ENCODE results near the gene DRAP1. TPM values are rescaled to one million over a fixed set of nuclear protein-coding genes. Genes with fewer than 3 reads are reported as not detected.
"Not testable (repeated sequence)": the region's sequence is repeated elsewhere in the genome, so short reads cannot be mapped to it uniquely, and the experiment has no call there.

DRAP1 gene
- total RNA-seq, 1 donor from 2014 or later, result 160 TPM

- intact Hi-C loops (cut with micrococcal nuclease), result no loop called here
These were observed 3.3 kb downstream of the DRAP1 start for GRCh38 chr11:65922565-65922964.

- intact Hi-C loops (cut with micrococcal nuclease), result no loop called here
These were observed 6.2 kb downstream of the DRAP1 start for GRCh38 chr11:65925397-65925796.

GRCh38 chr11:65927904-65928397, 8.7 kb downstream of the DRAP1 start:
- intact Hi-C loops (cut with micrococcal nuclease), result loop anchor here (1.0 to 2.0 kb wide), 7 partner anchors 9 to 384 kb away; partner anchors contain the start of genes C11orf68, CCDC85B, CFL1 and DRAP1

- intact Hi-C loops (cut with micrococcal nuclease), result loop anchor here (1.0 to 2.0 kb wide), 7 partner anchors 9 to 384 kb away; partner anchors contain the start of genes C11orf68, CCDC85B, CFL1 and DRAP1
These were observed 9.4 kb downstream of the DRAP1 start for GRCh38 chr11:65928667-65929066.

- intact Hi-C loops (cut with micrococcal nuclease), result loop anchor here (5.0 kb wide), 1 partner anchor 1250 kb away; no protein-coding TSS in a partner anchor
These were observed 12.7 kb downstream of the DRAP1 start for GRCh38 chr11:65931773-65932557.

GRCh38 chr11:65932558-65932919, 13.3 kb downstream of the DRAP1 start:
- intact Hi-C loops (cut with micrococcal nuclease), result loop anchor here (5.0 kb wide), 1 partner anchor 1250 kb away; no protein-coding TSS in a partner anchor

GRCh38 chr11:65934014-65934413, 14.8 kb downstream of the DRAP1 start:
- intact Hi-C loops (cut with micrococcal nuclease), result loop anchor here (5.0 kb wide), 1 partner anchor 1248 kb away; no protein-coding TSS in a partner anchor

- intact Hi-C loops (cut with micrococcal nuclease), result no loop called here
These were observed 18.5 kb downstream of the DRAP1 start for GRCh38 chr11:65937766-65938165.

- intact Hi-C loops (cut with micrococcal nuclease), result no loop called here
These were observed 22.6 kb downstream of the DRAP1 start for GRCh38 chr11:65941720-65942310.

- intact Hi-C loops (cut with micrococcal nuclease), result no loop called here
These were observed 23.3 kb downstream of the DRAP1 start for GRCh38 chr11:65942531-65942930.

- intact Hi-C loops (cut with micrococcal nuclease), result no loop called here
These were observed 25.0 kb downstream of the DRAP1 start for GRCh38 chr11:65944191-65944590.

- intact Hi-C loops (cut with micrococcal nuclease), result no loop called here
These were observed 25.5 kb downstream of the DRAP1 start for GRCh38 chr11:65944767-65945166.

- intact Hi-C loops (cut with micrococcal nuclease), result no loop called here
These were observed 26.2 kb downstream of the DRAP1 start, which contains the start of gene TSGA10IP for GRCh38 chr11:65945430-65945911. Gene TSGA10IP, plus strand, starts transcription at chr11:65945480. Its CDS starts 196 bp downstream, at chr11:65945676.

- intact Hi-C loops (cut with micrococcal nuclease), result no loop called here
These were observed 26.8 kb downstream of the DRAP1 start for GRCh38 chr11:65945941-65946558.

- intact Hi-C loops (cut with micrococcal nuclease), result no loop called here
These were observed 27.4 kb downstream of the DRAP1 start for GRCh38 chr11:65946655-65947054.

- intact Hi-C loops (cut with micrococcal nuclease), result no loop called here
These were observed 27.9 kb downstream of the DRAP1 start for GRCh38 chr11:65947133-65947532.

- intact Hi-C loops (cut with micrococcal nuclease), result no loop called here
These were observed 28.4 kb downstream of the DRAP1 start for GRCh38 chr11:65947603-65948125.

- intact Hi-C loops (cut with micrococcal nuclease), result not testable (repeated sequence)
These were observed 31.5 kb downstream of the DRAP1 start for GRCh38 chr11:65950711-65951110.

GRCh38 chr11:65951641-65952040, 32.4 kb downstream of the DRAP1 start:
- intact Hi-C loops (cut with micrococcal nuclease), result not testable (repeated sequence)

- intact Hi-C loops (cut with micrococcal nuclease), result no loop called here
These were observed 32.9 kb downstream of the DRAP1 start for GRCh38 chr11:65952052-65952521.

- intact Hi-C loops (cut with micrococcal nuclease), result no loop called here
These were observed 34.2 kb downstream of the DRAP1 start for GRCh38 chr11:65953471-65953870.

All from T-helper 1 cell treated with Interleukin-12 subunit alpha and Interleukin-12 subunit beta and Interleukin-4 antibody, amounts not matched to agents 30 ng/mL and 1 ng/mL, for 36 hours (primary cell).